B cell (primary cell): ENCODE results near the gene OR2J3.
"Not testable (repeated sequence)": the region's sequence is repeated elsewhere in the genome, so short reads cannot be mapped to it uniquely, and the experiment has no call there.

ENCODE experiments used
- CTCF ChIP-seq: fragments of 200-600 bp; IDR thresholded peaks from one replicate; pipeline ENCODE4 v1.8.0; 2022; ENCODE audit warnings: antibody characterized with exemption, mild to moderate bottlenecking
- EZH2 ChIP-seq: IDR thresholded peaks from 2 replicates; pipeline ENCODE4 v1.6.1; 2012; ENCODE audit warnings: borderline replicate concordance, low read depth, mild to moderate bottlenecking, moderate library complexity, low read length; ENCODE audit not compliant: insufficient read depth, poor library complexity, severe bottlenecking

- not testable (repeated sequence) for TF ChIP-seq CTCF, EZH2
These were observed 47.3 kb downstream of the OR2J3 start for GRCh38 chr6:29155182-29155581.
